Stimulated activated CD8-positive, alpha-beta memory T cell treated with anti-CD3 and anti-CD28 coated beads, Interleukin-7, amount 100 ng/mL, for 1 hour (primary cell): ENCODE measurements around the gene CCDC137.

ENCODE experiments used
- DNase-seq, 2 donors: peaks; one replicate each; pipeline ENCODE4 v3.0.0-alpha.2; 2020; ENCODE audit warnings: low read depth in 2 of 2

Gene CCDC137

GRCh38 chr17:81715872-81716673 lies 49.5 kb downstream of the CCDC137 start:
- no peak for DNase-seq

GRCh38 chr17:81716674-81716996 lies 50.1 kb downstream of the CCDC137 start:
- no peak for DNase-seq

GRCh38 chr17:81717049-81717765 lies 50.7 kb downstream of the CCDC137 start:
- DNase-seq = no peak

GRCh38 chr17:81717766-81718089 lies 51.2 kb downstream of the CCDC137 start:
- DNase-seq = no peak

- DNase-seq = no peak
Observed at GRCh38 chr17:81719410-81720266, 53.1 kb downstream of the CCDC137 start.

GRCh38 chr17:81720267-81721071 lies 53.9 kb downstream of the CCDC137 start:
- DNase-seq = no peak

- no peak for DNase-seq
Observed at GRCh38 chr17:81722184-81723120, 55.9 kb downstream of the CCDC137 start.
